GM18909 (cell line): ENCODE measurements around the gene LMF1.

Source experiments
- ATAC-seq: cut with Tn5 transposase; IDR thresholded peaks from one replicate; pipeline ENCODE4 v1.9.1; 2021; ENCODE audit warnings: mild to moderate bottlenecking; ENCODE audit not compliant: unreplicated experiment, poor library complexity

The LMF1 gene

GRCh38 chr16:932831-933330 is 37.9 kb downstream of the LMF1 start:
- no peak for ATAC-seq

GRCh38 chr16:931626-932500 is 38.9 kb downstream of the LMF1 start:
- no peak for ATAC-seq

GRCh38 chr16:931171-931570 is 39.6 kb downstream of the LMF1 start:
- ATAC-seq, result no peak

- ATAC-seq, result no peak
Observed at GRCh38 chr16:930511-930910, 40.3 kb downstream of the LMF1 start.

GRCh38 chr16:930076-930475 is 40.7 kb downstream of the LMF1 start:
- no peak for ATAC-seq

GRCh38 chr16:929227-930073 is 41.3 kb downstream of the LMF1 start:
- ATAC-seq, result no peak

GRCh38 chr16:928526-928925 is 42.3 kb downstream of the LMF1 start:
- no peak for ATAC-seq

- ATAC-seq, result no peak
Observed at GRCh38 chr16:927931-928330, 42.9 kb downstream of the LMF1 start.

GRCh38 chr16:927406-927805 is 43.4 kb downstream of the LMF1 start:
- no peak for ATAC-seq

- ATAC-seq, result no peak
Observed at GRCh38 chr16:926715-927114, 44.1 kb downstream of the LMF1 start.

- ATAC-seq, result no peak
Observed at GRCh38 chr16:924806-925205, 46.0 kb downstream of the LMF1 start.

- ATAC-seq, result no peak
Observed at GRCh38 chr16:924063-924462, 46.7 kb downstream of the LMF1 start.

GRCh38 chr16:923184-923583 is 47.6 kb downstream of the LMF1 start:
- no peak for ATAC-seq

GRCh38 chr16:922051-922450 is 48.7 kb downstream of the LMF1 start:
- ATAC-seq, result no peak

GRCh38 chr16:921321-921905 is 49.4 kb downstream of the LMF1 start:
- no peak for ATAC-seq

GRCh38 chr16:920717-921116 is 50.1 kb downstream of the LMF1 start:
- ATAC-seq, result no peak

GRCh38 chr16:920051-920681 is 50.6 kb downstream of the LMF1 start:
- no peak for ATAC-seq

GRCh38 chr16:919658-920050 is 51.1 kb downstream of the LMF1 start:
- ATAC-seq, result no peak

GRCh38 chr16:918741-919657 is 51.8 kb downstream of the LMF1 start:
- ATAC-seq, result no peak
